HepG2 (cell line): ENCODE results near the gene CHRNB1. TPM values are rescaled to one million over a fixed set of nuclear protein-coding genes. Genes with fewer than 3 reads are reported as not detected.

Source experiments
- ATAC-seq: fragments of 200-7000 bp; cut with Tn5 transposase; 3 replicates; pipeline ENCODE4 v1.9.1; 2020; ENCODE audit warnings: mild to moderate bottlenecking, moderate library complexity
- BruUV-seq: library from RNA; stranded (reverse); fragments of 400-500 nt; replicated peaks from 2 replicates; lab custom pipeline; 2021; lab: Mats Ljungman, UMichigan
- CTCF ChIA-PET: fragments of 300-600 bp; formaldehyde crosslinking; extraction: SDS; loops from one replicate; lab custom pipeline; 2021; ENCODE audit warnings: low total read pairs, inconsistent platforms, low intra/inter-chr PET ratio; lab: Yijun Ruan, JAX
- POLR2A ChIA-PET: fragments of 350-600 bp; sonication (Branson Sonifier 250); formaldehyde crosslinking; loops from one replicate; lab custom pipeline; 2020; ENCODE audit warnings: antibody characterized with exemption, inconsistent platforms; lab: Yijun Ruan, JAX
- DNase-seq: peaks from one replicate; pipeline ENCODE4 v3.0.0-alpha.2; 2015; ENCODE audit warnings: low spot score
- FAIRE-seq: peaks from 3 replicates; lab custom pipeline; 2011; peaks lifted over from hg19 to GRCh38; lab: Jason Lieb, UNC
- H2AFZ ChIP-seq: one replicate; pipeline ENCODE4 v1.6.1; 2011; ENCODE audit warnings: low read length, inconsistent platforms
- H3K27ac ChIP-seq: fragments of 300-600 bp; 3 replicates; pipeline ENCODE4 v1.8.0; 2011; ENCODE audit warnings: mixed run types, mild to moderate bottlenecking, mixed read lengths, low read length, inconsistent platforms; ENCODE audit not compliant: insufficient read depth; ENCODE audit errors: extremely low read length
- H3K27me3 ChIP-seq, 2 experiments: fragments of 200-600 bp in 1 of 2; 2 replicates in 1 of 2; 3 replicates in 1 of 2; pipeline versions ENCODE4 v1.6.0 to v1.8.0; 2011; ENCODE audit warnings: low read length in 2 of 2, mild to moderate bottlenecking in 2 of 2, moderate library complexity in 2 of 2, inconsistent platforms in 1 of 2; ENCODE audit not compliant: insufficient read depth in 2 of 2, control insufficient read depth in 1 of 2
- H3K36me3 ChIP-seq, 2 experiments: fragments of 200-600 bp in 1 of 2; replicated peaks in 1 of 2; 2 replicates in 1 of 2; 3 replicates in 1 of 2; pipeline versions ENCODE4 v1.5.1 to v1.8.0; 2011; ENCODE audit warnings: low read length in 2 of 2, inconsistent platforms in 1 of 2; ENCODE audit not compliant: insufficient read depth in 2 of 2, control insufficient read depth in 1 of 2
- H3K4me1 ChIP-seq: 2 replicates; pipeline ENCODE4 v1.5.1; 2012; ENCODE audit warnings: low read length, inconsistent platforms; ENCODE audit not compliant: insufficient read depth
- H3K4me2 ChIP-seq: 2 replicates; pipeline ENCODE4 v1.6.0; 2011; ENCODE audit warnings: low read depth, low read length, inconsistent platforms
- H3K4me3 ChIP-seq, 3 experiments: fragments of 200-600 bp in 1 of 3; sonication (generic), shearing (Covaris generic) in 1 of 3; replicated peaks in 1 of 3; 2 replicates each; pipeline ENCODE4 v1.5.1; 2011 to 2016; ENCODE audit warnings: low read length in 3 of 3, inconsistent platforms in 2 of 3, low read depth in 2 of 3, mild to moderate bottlenecking in 2 of 3, control low read depth in 1 of 3, mixed read lengths in 1 of 3; ENCODE audit not compliant: insufficient read depth in 1 of 3
- H3K79me2 ChIP-seq: one replicate; pipeline ENCODE4 v1.6.1; 2011; ENCODE audit warnings: low read length, inconsistent platforms; ENCODE audit not compliant: insufficient read depth
- H3K9ac ChIP-seq: 2 replicates; pipeline ENCODE4 v1.6.0; 2011; ENCODE audit warnings: mild to moderate bottlenecking, low read depth, low read length, inconsistent platforms; ENCODE audit not compliant: insufficient read depth
- H3K9me3 ChIP-seq: 2 replicates; pipeline ENCODE4 v1.5.1; 2012; ENCODE audit warnings: mild to moderate bottlenecking, low read length
- H4K20me1 ChIP-seq: 2 replicates; pipeline ENCODE4 v1.6.0; 2011; ENCODE audit warnings: inconsistent platforms, mild to moderate bottlenecking, low read length, moderate library complexity; ENCODE audit not compliant: insufficient read depth
- FOXJ3 ChIP-seq: sonication (generic); formaldehyde crosslinking; IDR thresholded peaks from 2 replicates; pipeline ENCODE4 v1.4.0; 2020; ENCODE audit warnings: missing genetic modification reagents, mild to moderate bottlenecking, borderline replicate concordance
- FOXP1 ChIP-seq, 2 experiments: fragments of 450-650 bp in 1 of 2; IDR thresholded peaks; 2 replicates each; pipeline ENCODE4 v1.6.1; 2017 to 2018; ENCODE audit warnings: antibody characterized with exemption in 1 of 2
- HOXA3 ChIP-seq: sonication (generic); formaldehyde crosslinking; IDR thresholded peaks from 2 replicates; pipeline ENCODE4 v1.5.0; 2020; ENCODE audit warnings: missing genetic modification reagents
- LCORL ChIP-seq, 2 experiments: fragments of 450-650 bp in 1 of 2; sonication (generic) in 1 of 2; formaldehyde crosslinking in 1 of 2; IDR thresholded peaks; 2 replicates each; pipeline versions ENCODE4 v1.5.0 to v1.6.1; 2017 to 2020; ENCODE audit warnings: antibody characterized with exemption in 1 of 2, missing genetic modification reagents in 1 of 2
- POLR2AphosphoS5 ChIP-seq: IDR thresholded peaks from 2 replicates; pipeline ENCODE4 v1.6.1; 2012; ENCODE audit warnings: low read depth, low read length
- RORA ChIP-seq: sonication (generic); formaldehyde crosslinking; IDR thresholded peaks from 2 replicates; pipeline ENCODE4 v1.5.0; 2020; ENCODE audit warnings: mild to moderate bottlenecking, missing genetic modification reagents, moderate library complexity
- SNAPC2 ChIP-seq: sonication (generic); formaldehyde crosslinking; IDR thresholded peaks from 2 replicates; pipeline ENCODE4 v1.8.1; 2022; ENCODE audit warnings: mild to moderate bottlenecking, missing genetic modification reagents
- TBX3 ChIP-seq: fragments of 450-650 bp; IDR thresholded peaks from 2 replicates; pipeline ENCODE4 v1.6.1; 2017; ENCODE audit warnings: antibody characterized with exemption, mild to moderate bottlenecking, inconsistent platforms, borderline replicate concordance
- ZNF432 ChIP-seq: sonication (generic); formaldehyde crosslinking; IDR thresholded peaks from 2 replicates; pipeline ENCODE4 v1.5.0; 2020; ENCODE audit warnings: missing genetic modification reagents, mild to moderate bottlenecking, borderline replicate concordance
- ZNF441 ChIP-seq: sonication (generic); formaldehyde crosslinking; IDR thresholded peaks from 2 replicates; pipeline ENCODE4 v1.7.0; 2021; ENCODE audit warnings: missing genetic modification reagents, borderline replicate concordance
- ZNF546 ChIP-seq: sonication (generic); formaldehyde crosslinking; conservative IDR thresholded peaks from 2 replicates; pipeline ENCODE4 v1.8.1; 2023; ENCODE audit warnings: mild to moderate bottlenecking, missing genetic modification reagents
- WGBS: methylation state at CpG from one replicate; pipeline ENCODE4 v1.1.6; 2017; ENCODE audit warnings: low lambda C conversion rate; 5-methylcytosine and 5-hydroxymethylcytosine counted together
- in situ Hi-C: cut with HindIII; loops from 2 replicates; pipeline ENCODE4 v1.10.0; 2017; ENCODE audit warnings: low pct_unique_long_range_greater_than_20kb; ENCODE audit not compliant: extremely low pct_ligation_motif_present
- intact Hi-C: fragments of 100-400 bp; cut with micrococcal nuclease; formaldehyde crosslinking; loops from one replicate; pipeline ENCODE4 v1.10.0; 2022; ENCODE audit not compliant: unreplicated experiment
- polyA plus RNA-seq, 8 experiments: library from polyadenylated mRNA; depleted of rRNA in 3 of 8; stranded (reverse) in 7 of 8; unstranded in 1 of 8; fragments of >200 nt; fragmentation: Illumina TruSeq in 4 of 8; extraction: Trizol in 4 of 8; gene quantifications; 2 replicates each; pipeline versions ENCODE4 v1.2.1 to v1.2.3, GENCODE V29; 2011 to 2016; ENCODE audit warnings: low read depth in 4 of 8, missing spikeins in 1 of 8, mixed read lengths in 1 of 8; ENCODE audit not compliant: insufficient read depth in 1 of 8
- total RNA-seq, 5 experiments: library from RNA; depleted of rRNA; stranded (reverse); fragments of >200 nt; fragmentation: Illumina TruSeq; extraction: Trizol; gene quantifications; 2 replicates each; pipeline ENCODE4 v1.2.3, GENCODE V29; 2016; ENCODE audit warnings: low read depth in 1 of 5
- TF ChIP-seq, protein P1 (sequence below): sonication (generic); formaldehyde crosslinking; IDR thresholded peaks from 2 replicates; pipeline ENCODE4 v1.5.1; 2020; ENCODE audit warnings: mild to moderate bottlenecking, missing genetic modification reagents, borderline replicate concordance
- TF ChIP-seq, protein P2 (sequence below): sonication (generic); formaldehyde crosslinking; IDR thresholded peaks from 2 replicates; pipeline ENCODE4 v1.4.0; 2020; ENCODE audit warnings: mild to moderate bottlenecking, missing genetic modification reagents, borderline replicate concordance
- TF ChIP-seq, protein P3 (sequence below): sonication (generic); formaldehyde crosslinking; IDR thresholded peaks from 2 replicates; pipeline ENCODE4 v1.4.0; 2020; ENCODE audit warnings: missing genetic modification reagents, borderline replicate concordance

The CHRNB1 gene
- total and polyA plus RNA-seq, 2 of the 13 experiments (the other 11 are each of a cell fraction or from before 2014, with no cell fraction given) = 5.4 to 33.7 TPM

DNA sequence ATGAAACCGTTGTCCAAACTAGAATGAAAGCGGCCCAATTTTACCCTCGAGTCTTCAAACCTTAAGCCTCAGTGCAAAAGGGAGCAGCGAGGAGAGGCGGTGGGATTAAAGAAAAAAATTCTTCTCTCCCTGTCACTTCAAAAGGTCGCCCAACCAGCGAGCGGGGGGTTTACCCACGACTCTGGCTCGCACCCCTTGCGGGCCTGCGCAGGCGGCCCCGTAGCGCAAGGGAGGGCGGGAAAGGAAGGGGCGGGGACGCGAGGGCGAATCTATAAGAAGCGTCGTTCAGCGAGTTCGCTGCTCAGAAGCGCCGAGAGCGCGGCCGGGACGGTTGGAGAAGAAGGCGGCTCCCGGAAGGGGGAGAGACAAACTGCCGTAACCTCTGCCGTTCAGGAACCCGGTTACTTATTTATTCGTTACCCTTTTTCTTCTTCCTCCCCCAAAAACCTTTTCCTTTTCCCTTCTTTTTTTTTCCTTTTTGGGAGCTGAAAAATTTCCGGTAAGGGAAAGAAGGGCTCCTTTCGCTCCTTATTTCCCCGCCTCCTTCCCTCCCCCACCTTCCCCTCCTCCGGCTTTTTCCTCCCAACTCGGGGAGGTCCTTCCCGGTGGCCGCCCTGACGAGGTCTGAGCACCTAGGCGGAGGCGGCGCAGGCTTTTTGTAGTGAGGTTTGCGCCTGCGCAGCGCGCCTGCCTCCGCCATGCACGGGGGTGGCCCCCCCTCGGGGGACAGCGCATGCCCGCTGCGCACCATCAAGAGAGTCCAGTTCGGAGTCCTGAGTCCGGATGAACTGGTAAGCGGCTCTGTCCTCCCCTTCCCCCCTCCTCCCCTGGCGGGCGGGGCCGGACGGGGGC lies 39.4 kb downstream of the CHRNB1 start, which contains the start of gene POLR2A:
Gene POLR2A (plus strand): TSS at position 300 of the 852 bp plus-strand sequence.
- H3K4me2 ChIP-seq = peak within 1 kb of the TSS; percentile 99
- peaks cover 31% of the 10 kb centered on the region for H4K20me1 ChIP-seq
- no peaks in the 10 kb centered on the region; a peak in 2 of 5 replicates for H3K27me3 ChIP-seq
- FAIRE-seq (peak; percentile 87), DNase-seq (peak; percentile 96), ATAC-seq (peak; percentile 72)
- POLR2A ChIA-PET = interaction anchor here (0.8 to 5.5 kb wide), 22 partner anchors 8 to 438 kb away, joined by 3 to 41 read pairs (median 6); partner anchors contain the start of genes ASGR2, ATP1B2, CD68 and CHRNB1
- peak within 1 kb of the TSS; percentile 77 for H2AFZ ChIP-seq
- peak within 1 kb of the TSS; percentile 95 for H3K9ac ChIP-seq
- in situ Hi-C loops = no loop called here
- BruUV-seq = no TSS peak
- intact Hi-C loops = loop anchor here (5.0 kb wide), 3 partner anchors 37 to 127 kb away; partner anchors contain the start of genes CHRNB1, TMEM256 and TMEM95
- peak within 1 kb of the TSS; percentile 100 for H3K27ac ChIP-seq
- peaks cover 47% of the 10 kb centered on the region for H3K79me2 ChIP-seq
- peaks cover 65% of the 10 kb centered on the region for H3K4me1 ChIP-seq
- CTCF ChIA-PET = no interaction called here
- 2% methylated on average over 52 of the region's 64 CpGs for WGBS
- H3K4me3 ChIP-seq = peak within 1 kb of the TSS; percentile 75 to 92 (median 90)
- no peaks in the 10 kb centered on the region; a peak in 1 of 5 replicates for H3K36me3 ChIP-seq
- no peaks in the 10 kb centered on the region for H3K9me3 ChIP-seq
- TF ChIP-seq ZNF441 (peak; percentile 76), SNAPC2 (no peak), TBX3 (no peak), FOXJ3 (CRISPR knock-in tag) (peak; percentile 60; the same call in 1 of the 2 replicates), POLR2AphosphoS5 (peak; percentile 99), FOXP1 (IDR thresholded peaks at IDR 0.05) (no peak), FOXP1 (CRISPR knock-in tag; IDR thresholded peaks at IDR 0.05) (peak; percentile 67; the same call in 1 of the 2 replicates), ZNF432 (CRISPR knock-in tag) (no peak), RORA (CRISPR knock-in tag) (no peak), LCORL (IDR thresholded peaks at IDR 0.05) (no peak), LCORL (CRISPR knock-in tag; IDR thresholded peaks at IDR 0.05) (peak; percentile 53; the same call in 1 of the 2 replicates), ZNF546 (CRISPR knock-in tag) (peak; percentile 79; the same call in 1 of the 2 replicates), HOXA3 (peak; percentile 94)
- TF ChIP-seq, protein P1, sequence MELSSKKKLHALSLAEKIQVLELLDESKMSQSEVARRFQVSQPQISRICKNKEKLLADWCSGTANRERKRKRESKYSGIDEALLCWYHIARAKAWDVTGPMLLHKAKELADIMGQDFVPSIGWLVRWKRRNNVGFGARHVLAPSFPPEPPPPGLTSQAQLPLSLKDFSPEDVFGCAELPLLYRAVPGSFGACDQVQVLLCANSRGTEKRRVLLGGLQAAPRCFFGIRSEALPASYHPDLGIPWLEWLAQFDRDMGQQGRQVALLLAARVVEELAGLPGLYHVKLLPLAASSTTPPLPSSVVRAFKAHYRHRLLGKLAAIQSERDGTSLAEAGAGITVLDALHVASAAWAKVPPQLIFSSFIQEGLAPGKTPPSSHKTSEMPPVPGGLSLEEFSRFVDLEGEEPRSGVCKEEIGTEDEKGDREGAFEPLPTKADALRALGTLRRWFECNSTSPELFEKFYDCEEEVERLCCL (CRISPR knock-in tag) = peak; percentile 64; the same call in 1 of the 2 replicates
- TF ChIP-seq, protein P2, sequence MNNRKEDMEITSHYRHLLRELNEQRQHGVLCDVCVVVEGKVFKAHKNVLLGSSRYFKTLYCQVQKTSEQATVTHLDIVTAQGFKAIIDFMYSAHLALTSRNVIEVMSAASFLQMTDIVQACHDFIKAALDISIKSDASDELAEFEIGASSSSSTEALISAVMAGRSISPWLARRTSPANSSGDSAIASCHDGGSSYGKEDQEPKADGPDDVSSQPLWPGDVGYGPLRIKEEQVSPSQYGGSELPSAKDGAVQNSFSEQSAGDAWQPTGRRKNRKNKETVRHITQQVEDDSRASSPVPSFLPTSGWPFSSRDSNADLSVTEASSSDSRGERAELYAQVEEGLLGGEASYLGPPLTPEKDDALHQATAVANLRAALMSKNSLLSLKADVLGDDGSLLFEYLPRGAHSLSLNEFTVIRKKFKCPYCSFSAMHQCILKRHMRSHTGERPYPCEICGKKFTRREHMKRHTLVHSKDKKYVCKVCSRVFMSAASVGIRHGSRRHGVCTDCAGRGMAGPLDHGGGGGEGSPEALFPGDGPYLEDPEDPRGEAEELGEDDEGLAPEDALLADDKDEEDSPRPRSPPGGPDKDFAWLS (CRISPR knock-in tag) = 0 out of 2 replicates have a peak, but pooled peaks have one; percentile 14
- TF ChIP-seq, protein P3, sequence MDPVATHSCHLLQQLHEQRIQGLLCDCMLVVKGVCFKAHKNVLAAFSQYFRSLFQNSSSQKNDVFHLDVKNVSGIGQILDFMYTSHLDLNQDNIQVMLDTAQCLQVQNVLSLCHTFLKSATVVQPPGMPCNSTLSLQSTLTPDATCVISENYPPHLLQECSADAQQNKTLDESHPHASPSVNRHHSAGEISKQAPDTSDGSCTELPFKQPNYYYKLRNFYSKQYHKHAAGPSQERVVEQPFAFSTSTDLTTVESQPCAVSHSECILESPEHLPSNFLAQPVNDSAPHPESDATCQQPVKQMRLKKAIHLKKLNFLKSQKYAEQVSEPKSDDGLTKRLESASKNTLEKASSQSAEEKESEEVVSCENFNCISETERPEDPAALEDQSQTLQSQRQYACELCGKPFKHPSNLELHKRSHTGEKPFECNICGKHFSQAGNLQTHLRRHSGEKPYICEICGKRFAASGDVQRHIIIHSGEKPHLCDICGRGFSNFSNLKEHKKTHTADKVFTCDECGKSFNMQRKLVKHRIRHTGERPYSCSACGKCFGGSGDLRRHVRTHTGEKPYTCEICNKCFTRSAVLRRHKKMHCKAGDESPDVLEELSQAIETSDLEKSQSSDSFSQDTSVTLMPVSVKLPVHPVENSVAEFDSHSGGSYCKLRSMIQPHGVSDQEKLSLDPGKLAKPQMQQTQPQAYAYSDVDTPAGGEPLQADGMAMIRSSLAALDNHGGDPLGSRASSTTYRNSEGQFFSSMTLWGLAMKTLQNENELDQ (CRISPR knock-in tag) = 0 out of 2 replicates have a peak, but pooled peaks have one; percentile 30
